Dedifferentiated amniotic fluid mesenchymal stem cell (primary cell): ENCODE results near the gene CD164L2.
A peak's percentile ranks its signal among the peaks of the same experiment; 100 is the strongest.
"Not testable (repeated sequence)": the region's sequence is repeated elsewhere in the genome, so short reads cannot be mapped to it uniquely, and the experiment has no call there.

Experiments used
- DNase-seq: peaks from one replicate; pipeline ENCODE4 v3.0.0-alpha.2; 2016; ENCODE audit errors: extremely low spot score

Gene CD164L2

DNA sequence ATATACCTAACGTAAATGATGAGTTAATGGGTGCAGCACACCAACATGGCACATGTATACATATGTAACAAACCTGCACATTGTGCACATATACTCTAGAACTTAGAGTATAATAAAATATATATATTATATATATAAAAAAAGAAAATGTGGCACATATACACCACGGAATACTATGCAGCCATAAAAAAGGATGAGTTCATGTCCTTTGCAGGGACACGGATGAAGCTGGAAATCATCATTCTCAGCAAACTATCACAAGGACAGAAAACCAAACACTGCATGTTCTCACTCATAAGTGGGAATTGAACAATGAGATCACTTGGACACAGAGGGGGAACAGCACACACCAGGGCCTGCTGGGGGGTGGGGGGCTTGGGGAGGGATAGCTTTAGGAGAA, 1.7 kb upstream of the CD164L2 start:
- not testable (repeated sequence) for DNase-seq

DNA sequence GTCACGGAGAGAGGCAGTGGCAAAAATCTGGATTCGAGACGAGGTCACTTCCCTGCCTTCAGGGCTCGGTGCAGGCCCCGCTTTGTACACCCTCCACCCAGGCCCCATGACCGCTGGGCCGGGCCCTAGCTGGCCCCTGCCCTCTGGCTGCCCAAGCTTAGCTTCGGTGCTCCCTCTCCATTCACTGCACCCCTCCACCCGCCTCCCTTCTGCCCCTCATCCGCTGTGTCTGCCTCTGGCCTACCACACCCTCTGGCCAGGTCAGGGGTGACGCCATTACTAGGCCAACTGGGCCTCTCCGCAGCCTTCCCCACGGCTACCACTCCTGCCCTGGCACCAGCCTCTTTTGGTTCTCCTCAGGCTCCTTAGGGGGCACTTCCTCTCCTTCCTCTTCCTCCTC, 528 bp upstream of the CD164L2 start:
- DNase-seq, result no peak

DNA sequence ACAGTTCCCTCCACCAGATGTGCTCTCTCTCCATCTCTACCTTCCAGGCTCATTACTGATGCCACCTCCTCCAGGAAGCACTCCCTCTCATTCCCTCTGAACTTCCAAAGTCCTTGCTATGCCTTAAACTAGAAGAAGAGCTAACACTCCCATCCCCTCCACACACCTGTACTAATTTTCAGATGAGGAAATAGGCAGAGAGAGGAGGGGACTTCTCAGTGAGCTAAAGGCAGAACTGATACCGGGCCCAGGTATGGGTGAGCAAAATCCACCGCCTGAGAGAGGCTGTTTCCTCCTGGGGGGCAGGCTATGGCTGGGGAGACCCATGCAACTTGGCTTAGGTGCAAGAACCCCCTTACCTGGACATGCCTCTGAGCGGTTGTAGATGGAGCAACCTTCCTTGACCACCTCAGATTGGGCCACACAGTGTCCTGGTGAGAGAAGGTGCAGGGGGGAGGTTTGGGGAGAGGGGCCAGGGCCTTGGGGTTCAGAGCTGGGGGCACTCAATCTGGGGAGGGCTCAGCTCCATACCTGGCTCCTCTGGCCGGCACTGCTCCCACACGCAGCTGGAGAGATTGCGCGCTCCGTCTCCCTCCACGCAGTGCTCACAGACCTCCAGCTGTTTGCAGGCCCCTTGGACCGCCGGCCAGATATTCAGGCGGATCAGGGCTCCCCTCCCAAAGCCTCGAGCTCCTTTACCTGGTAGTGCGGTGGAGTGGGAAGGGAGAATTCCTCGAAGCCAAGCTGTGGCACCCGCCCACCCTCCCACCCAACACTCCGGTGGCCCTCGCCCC, 967 bp downstream of the CD164L2 start:
- no peak for DNase-seq

DNA sequence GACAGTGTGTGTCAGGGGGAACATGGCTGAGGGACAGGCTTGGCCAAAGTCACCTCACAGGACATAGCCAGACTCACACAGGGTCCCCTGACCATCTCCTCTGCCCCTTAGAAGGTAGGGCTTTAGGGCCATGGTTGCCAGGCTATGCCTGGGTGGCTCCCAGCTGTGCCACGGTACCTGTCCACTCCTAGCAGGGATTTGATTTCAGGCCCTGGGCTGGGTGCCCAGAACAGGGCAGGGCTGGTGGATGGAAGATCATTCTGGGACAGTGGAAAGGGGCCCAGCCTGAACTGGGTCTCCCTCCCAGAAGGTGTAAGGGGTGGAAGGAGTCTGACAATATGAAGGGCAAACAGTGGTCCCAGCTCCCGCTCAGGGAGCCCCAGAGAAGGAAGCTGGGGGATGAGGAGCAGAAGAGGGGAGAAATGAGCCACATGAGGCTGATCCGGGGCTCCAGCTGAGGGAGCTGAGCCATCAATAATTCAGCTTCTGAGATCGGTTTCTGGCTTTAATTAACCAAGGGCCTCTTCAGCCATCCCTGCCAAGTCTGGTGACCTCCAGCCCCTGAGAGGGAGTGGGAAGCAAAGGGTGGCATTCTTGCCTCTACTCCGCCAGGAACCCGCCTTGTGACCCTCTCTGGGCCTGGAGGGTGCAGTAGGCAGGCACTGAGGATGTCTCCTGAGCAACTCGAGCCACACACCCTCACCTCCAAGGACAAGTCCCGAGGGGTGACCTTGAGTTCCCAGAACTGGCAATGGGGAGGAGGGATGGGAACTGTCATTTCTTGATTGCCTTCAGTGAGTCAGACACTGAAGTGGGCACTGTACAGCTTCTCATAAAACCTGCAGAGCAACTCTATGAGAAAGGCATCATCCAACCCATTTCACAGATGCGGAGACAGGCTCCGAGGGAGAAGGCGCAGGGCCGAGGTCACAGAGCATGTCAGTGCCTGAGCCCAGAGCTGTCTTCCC, 2.1 kb downstream of the CD164L2 start:
- DNase-seq, result no peak

DNA sequence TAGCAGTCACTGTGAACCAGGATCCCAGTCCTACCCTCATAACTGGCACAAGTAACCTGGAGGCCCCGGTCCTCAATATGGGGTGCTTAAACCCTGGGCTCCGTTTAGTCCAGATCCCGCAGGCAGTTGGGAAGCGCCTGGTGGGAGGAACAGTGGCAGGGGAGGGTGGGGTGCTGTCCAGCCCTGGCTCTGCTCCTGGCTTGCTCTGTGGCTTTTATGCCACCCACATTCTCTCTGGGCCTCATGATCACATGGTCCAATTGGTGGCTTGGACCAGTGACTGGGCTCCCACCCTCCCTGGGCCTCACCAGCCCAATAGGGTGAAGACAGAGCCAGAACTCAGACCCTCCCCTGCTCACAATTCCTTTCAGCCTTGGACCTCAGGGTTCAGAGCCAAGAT, 2.9 kb downstream of the CD164L2 start:
- DNase-seq, result no peak

DNA sequence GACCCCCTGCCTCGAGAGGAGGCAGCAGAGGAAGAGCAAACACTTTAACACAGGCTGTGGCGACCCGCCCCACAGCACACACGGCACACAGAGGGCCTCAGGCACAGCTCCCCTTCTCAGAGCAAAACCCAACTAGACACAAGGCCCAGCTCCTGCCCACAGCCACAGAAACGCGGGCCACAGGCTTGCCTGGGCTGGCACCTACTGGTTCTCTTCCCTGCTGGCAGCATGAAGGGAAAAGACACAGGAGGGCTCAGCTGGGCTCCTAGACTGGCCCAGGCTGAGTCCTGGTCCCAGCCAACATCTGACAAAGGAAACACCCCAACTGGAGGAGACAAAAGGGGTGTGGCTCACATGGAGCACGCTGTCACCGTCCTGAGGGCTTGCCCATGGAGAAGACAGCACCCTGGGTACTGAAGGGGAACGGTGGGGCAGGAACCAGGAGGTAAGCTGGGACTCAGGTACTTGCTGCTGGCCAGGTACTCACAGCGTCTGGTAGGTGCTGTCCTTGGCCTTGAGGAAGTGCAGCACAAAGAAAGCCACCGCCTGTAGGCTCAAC, 3.5 kb downstream of the CD164L2 start:
- DNase-seq, result no peak

DNA sequence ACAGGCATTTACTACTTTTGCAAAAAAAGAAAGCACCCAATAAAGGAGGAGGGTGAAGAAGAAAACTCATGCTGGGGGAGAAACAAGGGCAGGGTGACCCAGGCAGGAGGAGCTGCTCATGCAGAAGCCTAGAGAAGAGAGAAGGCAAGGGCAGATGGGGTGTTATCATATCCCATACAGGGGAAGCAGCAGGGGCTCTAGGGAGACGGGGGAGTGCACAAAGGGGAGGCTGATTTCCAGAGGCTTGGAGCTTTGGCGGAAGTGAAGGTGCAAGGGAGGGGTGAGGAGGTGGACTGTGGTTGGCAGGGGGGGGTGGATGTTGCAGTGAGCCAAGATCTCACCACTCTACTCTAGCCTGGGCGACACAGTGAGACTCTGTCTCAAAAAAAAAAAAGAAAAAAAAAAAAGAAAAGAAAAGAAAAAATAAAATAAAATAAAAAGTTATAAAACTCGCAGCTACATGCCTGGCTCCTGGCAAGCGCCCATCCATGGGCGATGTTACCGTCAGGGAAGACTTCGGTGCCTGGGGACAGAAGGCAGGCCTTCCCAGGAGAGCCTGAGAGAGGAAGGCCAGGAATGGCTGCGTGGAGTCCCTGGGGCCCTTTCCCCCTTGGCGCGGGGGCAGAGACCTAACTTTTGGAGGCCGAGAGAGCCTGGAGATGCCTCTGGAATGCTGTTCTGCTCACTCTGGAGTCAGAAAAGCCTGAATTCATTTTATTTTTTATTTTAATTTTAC, 5.2 kb downstream of the CD164L2 start:
- DNase-seq, result no peak

DNA sequence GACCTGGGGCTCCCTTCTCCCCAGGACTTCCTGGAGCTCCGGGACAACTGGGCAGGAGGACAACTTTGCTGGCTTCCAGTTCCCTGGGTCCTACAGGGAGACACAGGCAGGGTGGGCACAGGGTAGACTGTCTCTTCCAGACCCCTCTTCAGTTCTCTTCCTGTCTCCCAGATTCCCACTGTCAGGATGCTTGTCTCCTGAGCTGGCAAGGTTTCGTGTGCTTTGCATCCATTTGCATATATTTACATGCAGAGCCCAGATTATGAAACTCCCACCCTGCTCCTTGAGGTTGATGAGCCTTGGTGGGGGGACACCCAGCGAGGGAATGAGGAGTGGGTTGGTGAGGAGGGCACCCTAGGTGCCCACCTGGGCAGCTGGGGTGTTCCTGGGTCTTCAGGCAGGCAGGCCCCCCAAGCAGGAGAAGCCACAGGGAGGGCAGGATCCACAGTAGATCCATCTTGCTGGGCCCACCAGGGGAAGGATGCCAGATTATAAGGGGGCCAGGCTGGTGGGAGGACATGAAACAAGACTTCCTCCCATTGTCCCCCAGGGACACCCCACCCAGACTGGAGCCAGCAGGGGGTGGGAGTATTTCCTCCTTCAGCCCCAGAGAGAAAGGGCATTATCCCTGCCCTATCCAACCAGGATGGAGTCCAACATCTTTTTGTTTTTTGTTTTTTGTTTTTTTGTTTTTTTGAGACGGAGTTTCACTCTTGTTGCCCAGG, 8.6 kb downstream of the CD164L2 start, which contains the start of gene FCN3:
Gene FCN3 (minus strand): TSS at position 463 of the 725 bp plus-strand sequence. CDS start 6 bp downstream, at position 457.
- no peak for DNase-seq

DNA sequence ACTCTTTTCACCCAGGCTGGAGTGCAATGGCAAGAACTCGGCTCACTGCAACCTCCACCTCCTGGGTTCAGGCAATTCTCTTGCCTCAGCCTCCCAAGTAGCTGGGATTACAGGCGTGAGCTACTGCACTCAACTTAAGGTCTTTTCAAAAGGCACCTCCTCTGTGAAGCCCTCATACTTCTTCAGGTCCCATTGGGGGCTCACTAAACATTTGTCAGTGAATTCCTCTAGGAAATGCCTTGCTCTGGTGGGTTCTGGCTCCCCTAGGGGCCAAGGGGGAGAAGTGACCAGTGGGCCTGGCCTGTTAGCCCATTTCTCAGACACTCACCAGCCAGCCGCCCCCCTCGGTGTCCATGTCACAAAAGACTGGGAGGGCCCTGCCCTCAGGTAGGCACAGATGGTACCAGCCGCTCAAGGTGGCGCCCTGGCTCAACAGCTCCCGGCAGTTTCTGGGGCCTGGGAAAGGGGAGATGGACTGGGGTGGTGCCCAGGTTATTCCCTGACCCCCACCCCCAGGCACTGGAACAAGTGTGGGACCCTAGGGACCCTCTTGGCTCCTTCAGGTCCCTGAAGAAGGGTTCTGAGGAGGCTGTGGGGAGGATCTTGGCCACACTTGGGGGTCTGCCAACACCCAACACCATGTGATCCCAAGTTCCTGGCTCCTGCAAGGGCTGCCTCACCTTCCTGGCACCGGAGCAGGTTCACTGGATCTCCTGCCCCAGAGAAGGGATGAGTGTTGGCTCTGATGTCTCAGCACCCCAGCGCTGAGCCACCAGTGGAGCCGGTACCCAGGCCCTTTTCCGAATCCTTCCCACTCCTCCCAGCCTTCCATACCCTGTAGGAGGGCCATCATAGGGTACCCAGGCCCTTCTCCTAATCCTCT, 10.1 kb downstream of the CD164L2 start:
- DNase-seq, result no peak

DNA sequence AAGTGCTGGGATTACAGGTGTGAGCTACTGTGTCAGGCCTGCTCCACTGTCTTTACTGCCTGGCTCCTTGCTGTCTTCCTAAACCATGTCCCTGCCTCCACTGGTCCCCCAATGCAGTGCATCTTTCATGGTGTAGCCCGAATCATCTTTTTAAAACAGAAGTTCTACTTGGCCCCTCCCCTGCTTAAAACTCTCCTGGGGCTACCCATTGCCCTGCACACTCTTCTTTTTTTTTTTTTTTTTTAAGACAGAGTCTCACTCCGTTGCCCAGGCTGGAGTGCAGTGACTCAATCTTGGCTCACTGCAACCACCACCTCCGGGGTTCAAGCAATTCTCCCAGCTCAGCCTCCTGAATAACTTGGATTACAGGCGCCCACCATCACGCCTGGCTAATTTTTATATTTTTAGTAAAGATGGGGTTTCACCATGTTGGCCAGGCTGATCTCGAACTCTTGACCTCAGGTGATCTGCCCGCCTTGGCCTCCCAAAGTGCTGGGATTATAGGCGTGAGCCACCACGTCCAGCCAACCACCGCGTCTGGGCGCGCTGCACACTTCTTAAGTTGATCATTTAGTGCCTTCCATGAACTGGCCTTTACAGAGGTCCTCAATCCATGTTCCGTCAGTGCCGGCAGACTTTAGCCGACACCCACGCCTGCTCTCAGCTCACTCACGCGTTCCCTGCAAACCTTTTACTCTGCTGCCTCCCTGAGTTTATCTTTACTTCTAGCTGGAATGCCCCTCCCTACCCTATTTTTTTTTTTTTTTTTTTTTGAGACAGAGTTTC, 10.9 kb downstream of the CD164L2 start:
- DNase-seq, result no peak

DNA sequence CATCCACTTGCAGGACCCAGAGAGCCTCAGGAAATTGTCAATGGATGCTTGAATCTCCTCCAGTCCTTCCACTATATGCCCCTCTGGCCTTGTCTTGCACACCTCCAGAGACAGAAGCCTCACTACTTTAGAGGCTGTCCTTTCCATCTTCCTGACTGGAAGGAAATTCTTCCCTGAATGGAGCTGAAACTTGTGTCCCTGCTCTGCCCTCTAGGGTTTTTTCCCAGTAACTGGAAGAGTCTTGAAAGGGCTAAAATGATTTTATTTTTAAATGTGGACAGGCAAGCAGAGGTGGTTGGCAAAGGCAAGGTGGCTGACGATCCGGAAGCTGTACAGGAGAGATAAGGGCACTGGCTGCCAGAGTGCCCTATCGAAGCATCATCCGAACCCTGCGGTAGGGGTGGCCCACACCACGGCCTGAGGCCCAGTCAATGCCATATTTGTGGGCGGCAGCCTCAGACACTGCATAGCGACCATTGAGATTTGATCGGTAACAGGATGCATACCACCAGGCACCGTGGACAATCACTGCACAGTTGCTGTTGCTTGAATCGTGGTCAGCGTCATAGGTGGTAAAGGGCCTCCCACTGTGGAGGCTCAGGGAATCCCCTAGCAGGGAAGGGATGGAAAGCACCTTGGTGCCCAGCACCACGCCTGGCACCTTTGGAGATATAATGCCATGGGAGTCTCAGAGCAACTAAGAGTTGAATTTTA, 14.1 kb downstream of the CD164L2 start:
- no peak for DNase-seq

DNA sequence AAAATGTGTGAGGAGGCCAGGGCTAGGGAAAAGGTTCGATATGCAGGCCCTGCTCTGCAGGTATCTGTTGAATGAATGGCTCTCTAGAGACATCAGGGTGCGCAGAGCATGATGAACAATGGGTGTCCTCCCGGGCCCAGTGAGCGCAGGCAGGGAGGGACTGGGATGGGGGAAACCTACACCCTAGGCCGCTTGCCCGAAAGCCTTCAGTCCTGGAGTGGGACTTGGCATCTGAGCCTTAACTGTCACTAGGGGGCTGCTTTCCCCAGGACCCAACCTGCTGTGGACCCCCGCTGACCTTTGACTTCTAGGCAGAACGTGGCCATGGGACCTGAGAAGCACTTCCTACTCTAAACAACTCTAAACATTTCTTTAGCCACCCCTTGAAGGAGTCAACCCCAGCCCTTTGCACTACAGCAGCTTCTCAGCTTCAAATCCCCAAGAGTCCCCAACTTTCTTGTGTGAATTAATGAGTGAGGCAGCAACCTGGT, 15.9 kb downstream of the CD164L2 start:
- no peak for DNase-seq

DNA sequence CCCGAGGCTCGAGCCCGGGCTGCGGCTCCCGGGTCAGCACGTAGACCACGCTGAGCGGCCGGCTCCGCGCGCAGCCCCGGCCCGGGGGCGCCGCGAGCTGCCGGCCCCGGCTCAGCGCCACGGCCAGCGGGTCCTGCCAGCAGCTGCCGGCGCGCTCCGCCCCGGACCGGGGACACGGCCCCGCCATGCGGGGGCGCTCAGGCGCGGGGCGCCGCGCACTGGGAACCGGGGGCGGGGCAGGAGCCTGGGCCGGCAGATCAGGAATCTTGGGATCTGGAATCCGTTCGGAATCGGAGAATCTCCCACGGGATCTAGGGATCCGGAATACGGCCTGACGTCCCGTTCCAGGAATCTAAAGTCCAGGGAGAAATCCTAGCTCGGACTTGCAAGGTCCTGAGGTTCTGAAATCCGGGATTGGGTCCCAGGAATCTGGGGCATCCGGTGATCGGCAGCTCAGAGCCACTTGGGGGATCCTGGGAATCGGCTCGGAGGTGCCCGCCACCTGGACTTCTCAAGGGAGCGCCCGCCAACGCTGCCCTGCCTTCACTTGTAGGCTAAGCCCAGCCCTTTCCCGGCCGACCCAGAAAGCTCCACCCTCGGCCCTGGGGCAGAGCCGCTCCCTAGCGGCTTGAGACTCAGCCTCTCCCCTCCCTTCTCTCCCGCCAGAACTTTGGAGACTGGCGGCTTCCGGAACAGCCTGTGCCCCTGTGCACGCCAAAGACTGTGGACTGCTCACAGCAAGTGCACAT, 16.5 kb downstream of the CD164L2 start, which contains the start of gene MAP3K6:
Gene MAP3K6 (minus strand): TSS at position 551 of the 749 bp plus-strand sequence. CDS start 364 bp downstream, at position 187.
- peak; percentile 63 for DNase-seq

DNA sequence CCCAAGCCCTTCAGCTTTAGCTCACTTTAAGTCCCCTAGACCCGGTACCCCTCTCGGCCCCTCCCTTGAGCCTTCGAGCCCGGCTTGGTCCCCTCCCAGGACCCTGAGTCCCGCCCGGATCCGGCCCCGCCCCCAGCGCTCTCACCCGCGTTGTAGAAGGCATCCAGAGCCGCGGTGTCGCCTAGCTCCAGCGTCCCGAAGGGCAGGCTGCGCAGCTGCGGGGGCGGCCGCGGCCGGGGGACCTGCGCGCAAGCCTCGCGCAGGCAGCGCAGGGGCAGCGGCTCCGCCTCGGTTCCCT, 17.1 kb downstream of the CD164L2 start:
- peak; percentile 54 for DNase-seq

DNA sequence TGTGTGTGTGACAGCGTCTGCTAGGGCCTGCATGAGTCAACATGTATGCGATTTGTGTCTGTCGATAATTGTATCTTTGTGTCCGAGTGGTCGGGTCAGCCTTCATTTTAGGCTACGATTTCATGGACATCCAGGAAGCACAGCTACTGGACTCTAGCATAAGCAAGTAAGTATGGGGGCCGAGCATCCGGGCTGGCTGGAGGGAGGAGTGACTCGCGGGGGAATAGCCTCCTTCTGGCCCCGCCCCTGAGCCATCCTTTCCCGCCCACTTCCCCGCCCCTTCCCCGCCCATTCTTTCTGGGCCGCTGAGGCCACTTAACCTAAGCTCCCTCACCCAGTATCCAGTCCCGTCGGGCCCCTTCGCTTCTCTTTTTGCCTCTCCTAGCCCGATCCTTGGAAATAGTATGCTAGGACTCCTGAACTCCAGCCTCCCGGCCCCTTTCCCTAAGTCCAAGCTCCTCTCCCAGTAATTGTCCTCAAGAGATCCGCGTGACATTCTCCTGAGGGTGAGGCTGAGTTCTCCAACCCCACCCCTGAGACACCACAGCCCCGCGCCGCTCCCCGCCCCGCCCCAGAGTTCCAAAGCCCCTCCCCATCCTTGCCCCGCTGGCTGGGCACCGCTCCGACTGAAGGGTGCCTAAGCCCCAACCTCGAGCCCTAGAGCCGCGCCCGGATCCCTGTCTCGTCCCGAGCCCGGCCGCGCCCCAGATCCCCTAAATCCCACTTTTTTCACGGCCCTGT, 17.6 kb downstream of the CD164L2 start:
- peak; percentile 83 for DNase-seq

DNA sequence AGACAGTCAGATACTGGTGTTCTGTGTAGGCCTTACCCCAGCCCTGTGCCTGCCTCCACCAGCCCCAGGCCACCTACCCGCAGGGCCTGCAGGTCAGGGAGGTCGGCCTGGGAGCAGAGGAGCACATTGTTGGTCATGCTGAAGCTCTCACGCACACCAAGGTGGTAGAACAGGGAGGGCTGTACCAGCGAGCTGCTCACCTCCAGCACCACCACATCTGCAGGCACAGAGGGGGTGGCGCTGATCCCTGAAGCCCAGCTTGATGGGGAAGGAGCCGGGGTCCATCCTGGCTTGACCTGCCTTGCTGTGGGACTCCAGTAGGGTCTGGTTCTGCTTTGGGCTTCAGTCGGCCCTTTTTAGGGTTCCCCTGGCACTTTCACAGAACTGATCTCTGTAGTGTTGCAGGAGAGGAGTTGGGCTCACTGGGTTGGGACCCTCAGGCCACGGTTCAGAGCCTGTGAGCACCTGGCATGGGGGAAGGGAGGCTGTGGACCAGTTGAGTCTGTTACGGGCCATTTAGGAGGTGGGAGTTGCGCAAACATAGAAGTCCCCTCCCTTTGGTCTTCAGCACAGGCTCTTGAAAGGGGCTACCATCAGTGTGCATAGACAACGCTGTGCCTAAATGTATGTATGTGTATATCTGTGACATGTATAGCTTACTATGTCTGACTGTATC, 18.3 kb downstream of the CD164L2 start:
- no peak for DNase-seq
